Liver (tissue), 9 donors: ENCODE data around the gene EMSY. TPM values are rescaled to one million over a fixed set of nuclear protein-coding genes. Genes with fewer than 3 reads are reported as not detected.

Experiments used
- DNase-seq: peaks from one replicate; pipeline ENCODE4 v3.0.0-alpha.2; 2017; ENCODE audit warnings: low spot score
- H3K27ac ChIP-seq, 2 donors: one replicate each; pipeline ENCODE4 v1.7.0; 2013; ENCODE audit warnings: inconsistent platforms in 2 of 2, low read length in 2 of 2, control low read depth in 1 of 2, low read depth in 1 of 2, mild to moderate bottlenecking in 1 of 2
- H3K27me3 ChIP-seq, 4 donors: one replicate each; pipeline versions ENCODE4 v1.6.1 to v1.7.0; 2013; ENCODE audit warnings: low read length in 3 of 4, inconsistent platforms in 1 of 4, mild to moderate bottlenecking in 1 of 4, moderate library complexity in 1 of 4; ENCODE audit not compliant: control insufficient read depth in 4 of 4, insufficient read depth in 4 of 4
- H3K36me3 ChIP-seq, 4 donors: one replicate each; pipeline versions ENCODE4 v1.6.1 to v1.7.0; 2013; ENCODE audit warnings: low read length in 3 of 4, mild to moderate bottlenecking in 3 of 4, low read depth in 1 of 4, moderate library complexity in 1 of 4; ENCODE audit not compliant: control insufficient read depth in 4 of 4, insufficient read depth in 3 of 4
- H3K4me1 ChIP-seq, 4 donors: one replicate each; pipeline versions ENCODE4 v1.6.1 to v1.7.0; 2013; ENCODE audit warnings: low read length in 3 of 4, mild to moderate bottlenecking in 3 of 4, moderate library complexity in 1 of 4; ENCODE audit not compliant: control insufficient read depth in 4 of 4, insufficient read depth in 4 of 4
- H3K4me3 ChIP-seq, 3 donors: one replicate each; pipeline versions ENCODE4 v1.6.1 to v1.7.0; 2013; ENCODE audit warnings: low read length in 3 of 3, control low read depth in 1 of 3, low read depth in 1 of 3, mild to moderate bottlenecking in 1 of 3
- H3K9ac ChIP-seq, 2 donors: one replicate each; pipeline ENCODE4 v1.7.0; 2013; ENCODE audit warnings: low read length in 2 of 2, mild to moderate bottlenecking in 2 of 2, moderate library complexity in 2 of 2, control low read depth in 1 of 2, low read depth in 1 of 2
- H3K9me3 ChIP-seq, 4 donors: one replicate each; pipeline versions ENCODE4 v1.6.1 to v1.7.0; 2013; ENCODE audit warnings: low read length in 3 of 4; ENCODE audit not compliant: control insufficient read depth in 4 of 4
- EGR1 ChIP-seq, 2 donors: IDR thresholded peaks; 2 replicates each; pipeline ENCODE4 v1.6.1; 2016 to 2018; ENCODE audit warnings: antibody characterized with exemption in 2 of 2, low read depth in 2 of 2
- FOXA1 ChIP-seq: IDR thresholded peaks from 2 replicates; pipeline ENCODE4 v1.6.1; 2016; ENCODE audit warnings: antibody characterized with exemption
- FOXA2 ChIP-seq: IDR thresholded peaks from 2 replicates; pipeline ENCODE4 v1.6.1; 2016; ENCODE audit warnings: antibody characterized with exemption
- GABPA ChIP-seq, 2 donors: IDR thresholded peaks in 1 of 2; conservative IDR thresholded peaks in 1 of 2; 2 replicates each; pipeline ENCODE4 v1.6.1; 2016; ENCODE audit warnings: antibody characterized with exemption in 2 of 2, mild to moderate bottlenecking in 1 of 2, moderate library complexity in 1 of 2
- HNF4A ChIP-seq, 2 donors: conservative IDR thresholded peaks; 2 replicates each; pipeline ENCODE4 v1.6.1; 2016; ENCODE audit warnings: antibody characterized with exemption in 2 of 2, mild to moderate bottlenecking in 2 of 2
- JUND ChIP-seq, 2 donors: IDR thresholded peaks; 2 replicates each; pipeline ENCODE4 v1.6.1; 2016; ENCODE audit warnings: antibody characterized with exemption in 2 of 2
- MAX ChIP-seq: IDR thresholded peaks from 2 replicates; pipeline ENCODE4 v1.6.1; 2016; ENCODE audit warnings: antibody characterized with exemption
- NR2F2 ChIP-seq: IDR thresholded peaks from 2 replicates; pipeline ENCODE4 v1.6.1; 2016; ENCODE audit warnings: antibody characterized with exemption
- RAD21 ChIP-seq, 2 donors: IDR thresholded peaks; 2 replicates each; pipeline ENCODE4 v1.6.1; 2016; ENCODE audit warnings: antibody characterized with exemption in 2 of 2, mild to moderate bottlenecking in 2 of 2
- RXRA ChIP-seq, 2 donors: IDR thresholded peaks; 2 replicates each; pipeline ENCODE4 v1.6.1; 2017 to 2018; ENCODE audit warnings: antibody characterized with exemption in 2 of 2, mild to moderate bottlenecking in 1 of 2
- SP1 ChIP-seq: IDR thresholded peaks from 2 replicates; pipeline ENCODE4 v1.6.1; 2018; ENCODE audit warnings: antibody characterized with exemption, mild to moderate bottlenecking
- TAF1 ChIP-seq: conservative IDR thresholded peaks from 2 replicates; pipeline ENCODE4 v1.6.1; 2016; ENCODE audit warnings: antibody characterized with exemption, mild to moderate bottlenecking
- YY1 ChIP-seq: IDR thresholded peaks from 2 replicates; pipeline ENCODE4 v1.6.1; 2016; ENCODE audit warnings: antibody characterized with exemption, mild to moderate bottlenecking
- ZBTB33 ChIP-seq: IDR thresholded peaks from 2 replicates; pipeline ENCODE4 v1.6.1; 2016; ENCODE audit warnings: antibody characterized with exemption
- WGBS: extraction: QIAGEN DNeasy Blood & Tissue Kit; methylation state at CpG from one replicate; pipeline ENCODE4 v1.1.7; 2013; 5-methylcytosine and 5-hydroxymethylcytosine counted together
- polyA plus RNA-seq, 2 donors: library from polyadenylated mRNA; stranded (reverse) in 1 of 2; unstranded in 1 of 2; fragments of 200-250 nt in 1 of 2; fragments of >200 nt in 1 of 2; fragmentation: Nextera tagmentation in 1 of 2; extraction: Ambion mirVana in 1 of 2; gene quantifications; one replicate each; pipeline versions ENCODE4 v1.2.1 to v1.2.3, GENCODE V29; 2013 to 2015
- total RNA-seq, 2 donors: library from RNA; depleted of rRNA; stranded (reverse); fragments of >200 nt; gene quantifications; one replicate each; pipeline ENCODE4 v1.2.3, GENCODE V29; 2014
- TF ChIP-seq, protein P1 (sequence below): fragments of 150-350 bp; IDR thresholded peaks from 2 replicates; pipeline ENCODE4 v1.5.1; 2017; ENCODE audit warnings: improper control_type of control experiment, low read depth, low read length; ENCODE audit not compliant: missing input control
- TF ChIP-seq, protein P2 (sequence below): IDR thresholded peaks from 2 replicates; pipeline ENCODE4 v1.6.1; 2016; ENCODE audit warnings: antibody characterized with exemption
- donor health status: healthy.
- donor health status: healthy.
- donor health status: healthy.
- donor health status: healthy.
- donor health status: healthy.

The EMSY gene
- total and polyA plus RNA-seq, 4 donors = 4.2 to 14.8 (median 8.9) TPM

DNA sequence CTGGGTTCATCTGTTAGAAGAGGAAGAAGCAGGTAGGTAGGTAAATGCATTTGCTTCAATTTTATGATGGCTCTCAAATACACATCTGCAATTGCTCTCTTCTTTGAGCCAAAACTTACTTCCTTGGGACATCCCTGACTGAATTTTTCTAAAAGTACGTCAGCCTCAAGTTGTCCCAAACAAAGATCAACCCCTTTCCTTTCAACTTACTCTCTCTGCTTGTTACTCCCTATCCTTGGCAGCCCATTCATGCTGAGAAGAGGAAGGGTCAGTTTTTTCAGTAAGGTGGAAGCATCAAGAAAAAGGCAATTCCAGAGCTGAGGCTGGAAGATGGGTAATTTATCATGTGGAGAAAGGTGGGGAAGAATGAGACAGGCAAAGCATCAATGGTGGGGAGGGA lies 114.5 kb downstream of the EMSY start:
- Histone ChIP-seq H3K9ac (no peak overlapping the region), H3K36me3 (no peaks in the 10 kb centered on the region), H3K4me3 (no peak overlapping the region), H3K27ac (no peak overlapping the region), H3K4me1 (no peaks in the 10 kb centered on the region), H3K27me3 (no peaks in the 10 kb centered on the region), H3K9me3 (no peaks in the 10 kb centered on the region)
- 88% methylated on average over 1 of the region's 1 CpG for WGBS
- TF ChIP-seq HNF4A (conservative IDR thresholded peaks at IDR 0.05) (no peak), ZBTB33 (no peak), TAF1 (no peak), GABPA (IDR thresholded peaks at IDR 0.05 in 1 of 2, conservative IDR thresholded peaks at IDR 0.05 in 1 of 2) (no peak), RAD21 (IDR thresholded peaks at IDR 0.05) (no peak), FOXA2 (no peak), RXRA (IDR thresholded peaks at IDR 0.05) (no peak), MAX (no peak), NR2F2 (no peak), YY1 (no peak), JUND (IDR thresholded peaks at IDR 0.05) (no peak), EGR1 (IDR thresholded peaks at IDR 0.05; ENCODE audit: low read depth in 2 of 2) (no peak), FOXA1 (no peak)
- TF ChIP-seq, protein P1, sequence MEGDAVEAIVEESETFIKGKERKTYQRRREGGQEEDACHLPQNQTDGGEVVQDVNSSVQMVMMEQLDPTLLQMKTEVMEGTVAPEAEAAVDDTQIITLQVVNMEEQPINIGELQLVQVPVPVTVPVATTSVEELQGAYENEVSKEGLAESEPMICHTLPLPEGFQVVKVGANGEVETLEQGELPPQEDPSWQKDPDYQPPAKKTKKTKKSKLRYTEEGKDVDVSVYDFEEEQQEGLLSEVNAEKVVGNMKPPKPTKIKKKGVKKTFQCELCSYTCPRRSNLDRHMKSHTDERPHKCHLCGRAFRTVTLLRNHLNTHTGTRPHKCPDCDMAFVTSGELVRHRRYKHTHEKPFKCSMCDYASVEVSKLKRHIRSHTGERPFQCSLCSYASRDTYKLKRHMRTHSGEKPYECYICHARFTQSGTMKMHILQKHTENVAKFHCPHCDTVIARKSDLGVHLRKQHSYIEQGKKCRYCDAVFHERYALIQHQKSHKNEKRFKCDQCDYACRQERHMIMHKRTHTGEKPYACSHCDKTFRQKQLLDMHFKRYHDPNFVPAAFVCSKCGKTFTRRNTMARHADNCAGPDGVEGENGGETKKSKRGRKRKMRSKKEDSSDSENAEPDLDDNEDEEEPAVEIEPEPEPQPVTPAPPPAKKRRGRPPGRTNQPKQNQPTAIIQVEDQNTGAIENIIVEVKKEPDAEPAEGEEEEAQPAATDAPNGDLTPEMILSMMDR = no peak
- DNase-seq = no peak

DNA sequence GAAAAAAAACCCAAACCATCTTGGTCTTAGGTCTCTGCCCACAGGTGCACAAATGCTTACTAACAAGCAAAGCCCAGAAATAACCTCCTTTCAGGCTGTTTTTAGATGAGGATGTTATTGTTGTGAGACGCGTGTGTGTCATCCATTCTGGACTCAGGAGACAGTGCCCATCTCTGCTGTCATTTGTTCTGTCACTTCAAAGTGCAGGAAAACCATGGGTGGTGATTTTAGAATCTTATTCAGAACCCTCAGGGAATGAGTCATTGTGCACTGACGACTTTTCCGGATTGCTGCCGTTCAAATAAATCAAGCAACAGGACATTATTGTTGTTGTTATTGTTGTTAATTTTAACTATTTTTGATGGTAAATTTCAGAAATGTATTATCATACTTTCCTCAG lies 115.4 kb downstream of the EMSY start:
- Histone ChIP-seq H3K4me1 (no peaks in the 10 kb centered on the region), H3K4me3 (no peak overlapping the region), H3K9ac (no peak overlapping the region), H3K27me3 (no peaks in the 10 kb centered on the region), H3K36me3 (no peaks in the 10 kb centered on the region), H3K9me3 (no peaks in the 10 kb centered on the region), H3K27ac (no peak overlapping the region)
- TF ChIP-seq ZBTB33 (no peak), TAF1 (no peak), SP1 (no peak), YY1 (no peak)
- TF ChIP-seq, protein P2, sequence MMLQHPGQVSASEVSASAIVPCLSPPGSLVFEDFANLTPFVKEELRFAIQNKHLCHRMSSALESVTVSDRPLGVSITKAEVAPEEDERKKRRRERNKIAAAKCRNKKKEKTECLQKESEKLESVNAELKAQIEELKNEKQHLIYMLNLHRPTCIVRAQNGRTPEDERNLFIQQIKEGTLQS = no peak
- TF ChIP-seq, protein P1 = no peak
- WGBS = 82% methylated on average over 5 of the region's 5 CpGs
- no peak for DNase-seq
